HL-60 (cell line): ENCODE measurements around the gene CAMTA1.

Experiments used
- DNase-seq, 2 experiments: peaks; one replicate each; pipeline ENCODE4 v3.0.0-alpha.2; 2010 to 2020; ENCODE audit warnings: low read depth in 1 of 2, low spot score in 1 of 2
- H3K27ac ChIP-seq: fragments of 250-450 bp; sonication (Bioruptor Pico); replicated peaks from 2 replicates; pipeline ENCODE4 v1.5.1; 2020; ENCODE audit warnings: mild to moderate bottlenecking, moderate library complexity
- H3K27me3 ChIP-seq: fragments of 250-450 bp; sonication (Bioruptor Pico); 2 replicates; pipeline ENCODE4 v1.5.1; 2021; ENCODE audit warnings: mild to moderate bottlenecking, moderate library complexity; ENCODE audit not compliant: insufficient read depth, poor library complexity, severe bottlenecking
- H3K4me3 ChIP-seq: replicated peaks from 2 replicates; pipeline ENCODE4 v1.5.1; 2011; ENCODE audit warnings: mild to moderate bottlenecking, control low read depth, low read length; ENCODE audit not compliant: insufficient read depth
- CTCF ChIP-seq: IDR thresholded peaks from one replicate; pipeline ENCODE4 v1.5.1; 2011; ENCODE audit warnings: low read length, control low read depth, inconsistent platforms; ENCODE audit not compliant: insufficient read depth
- GABPA ChIP-seq: IDR thresholded peaks from 2 replicates; pipeline ENCODE4 v1.6.1; 2012; ENCODE audit warnings: low read depth
- POLR2AphosphoS5 ChIP-seq: IDR thresholded peaks from 2 replicates; pipeline ENCODE4 v1.6.1; 2012; ENCODE audit warnings: low read depth
- REST ChIP-seq: IDR thresholded peaks from 2 replicates; pipeline ENCODE4 v1.6.1; 2012; ENCODE audit warnings: low read depth; ENCODE audit not compliant: insufficient replicate concordance
- SPI1 ChIP-seq: IDR thresholded peaks from 2 replicates; pipeline ENCODE4 v1.6.1; 2012; ENCODE audit warnings: low read depth, mild to moderate bottlenecking, borderline replicate concordance

CAMTA1 gene

GRCh38 chr1:7049913-7050625 lies 264.8 kb downstream of the CAMTA1 start:
- Histone ChIP-seq H3K4me3 (no peak overlapping the region), H3K27me3 (no peaks in the 10 kb centered on the region), H3K27ac (no peak overlapping the region)
- DNase-seq: no peak
- TF ChIP-seq CTCF (no peak), POLR2AphosphoS5 (no peak), GABPA (no peak), REST (no peak), SPI1 (no peak)

DNA sequence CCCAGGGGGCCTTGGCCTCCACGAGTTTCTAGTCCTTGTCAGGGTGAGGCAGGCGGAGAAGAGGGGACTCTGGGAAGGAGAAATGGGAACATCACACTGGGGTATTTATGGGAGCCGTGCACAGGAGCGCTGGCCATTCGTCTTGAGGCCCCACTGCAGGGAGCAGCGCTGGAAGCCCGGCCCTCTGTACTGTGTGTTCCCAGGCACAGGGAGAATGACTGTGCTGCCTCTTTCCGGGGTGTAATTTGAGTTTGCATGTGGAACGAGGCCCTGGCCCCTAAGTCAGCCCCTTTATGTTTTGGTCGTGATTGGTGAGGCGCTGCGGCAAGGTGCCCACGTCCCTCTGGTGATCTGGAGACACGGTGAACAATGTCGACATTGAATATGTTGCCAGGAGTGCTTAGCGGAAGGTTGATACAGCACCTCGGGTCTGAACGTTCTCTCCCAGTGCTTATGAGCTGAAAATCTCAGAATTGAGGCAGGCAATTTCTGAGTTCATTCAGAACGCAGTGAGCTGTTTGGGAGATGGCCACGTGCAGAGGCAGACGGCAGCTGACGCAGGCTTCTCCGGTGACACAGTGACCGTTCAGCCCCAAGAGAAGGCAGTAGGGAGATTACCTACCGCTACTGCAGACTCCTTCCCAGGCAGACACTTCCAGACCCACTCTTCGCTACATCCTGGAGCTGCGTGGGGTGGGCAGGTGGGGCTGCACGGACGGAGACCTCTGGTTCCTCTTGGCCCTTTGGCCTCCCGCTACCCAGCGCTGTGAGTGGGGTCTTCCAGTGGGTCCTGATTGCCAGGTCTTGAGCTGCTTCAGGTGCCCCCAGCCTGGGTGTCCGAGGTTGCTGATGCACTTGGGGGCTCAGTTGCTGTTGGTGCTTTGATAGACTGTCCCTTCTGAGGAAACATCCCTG lies 265.8 kb downstream of the CAMTA1 start:
- Histone ChIP-seq H3K4me3 (no peak overlapping the region), H3K27ac (no peak overlapping the region), H3K27me3 (no peaks in the 10 kb centered on the region)
- DNase-seq: no peak
- TF ChIP-seq GABPA: no peak
- no peak for TF ChIP-seq SPI1
- TF ChIP-seq POLR2AphosphoS5: no peak
- TF ChIP-seq CTCF: no peak
- TF ChIP-seq REST: no peak

GRCh38 chr1:7052701-7053100 lies 267.4 kb downstream of the CAMTA1 start:
- H3K27ac ChIP-seq: no peak overlapping the region
- H3K27me3 ChIP-seq: no peaks in the 10 kb centered on the region
- no peak for DNase-seq
- H3K4me3 ChIP-seq: no peak overlapping the region
- TF ChIP-seq POLR2AphosphoS5 (no peak), GABPA (no peak), SPI1 (no peak), REST (no peak), CTCF (no peak)
